GM19099 (cell line): ENCODE measurements around the gene AAK1.

ENCODE experiments used
- POLR2A ChIP-seq: IDR thresholded peaks from 3 replicates; pipeline ENCODE4 v1.6.1; 2011; ENCODE audit warnings: low read depth; ENCODE audit not compliant: insufficient read length; ENCODE audit errors: extremely low read depth

AAK1 gene

GRCh38 chr2:69643602-69644505 is at the start of gene AAK1:
AAK1 (minus strand) TSS chr2:69643739; CDS start chr2:69643040, 699 bp downstream.
- TF ChIP-seq POLR2A: peak; percentile 22

GRCh38 chr2:69692424-69692823 is 48.9 kb upstream of the AAK1 start:
- no peak for TF ChIP-seq POLR2A

GRCh38 chr2:69689969-69690368 is 46.4 kb upstream of the AAK1 start:
- TF ChIP-seq POLR2A: no peak

- no peak for TF ChIP-seq POLR2A
These were observed 45.9 kb upstream of the AAK1 start for GRCh38 chr2:69689466-69689865.

GRCh38 chr2:69687971-69688611 is 44.6 kb upstream of the AAK1 start:
- TF ChIP-seq POLR2A: no peak

GRCh38 chr2:69686813-69687212 is 43.3 kb upstream of the AAK1 start:
- no peak for TF ChIP-seq POLR2A

GRCh38 chr2:69685321-69686048 is 41.9 kb upstream of the AAK1 start:
- TF ChIP-seq POLR2A: no peak

- no peak for TF ChIP-seq POLR2A
These were observed 39.8 kb upstream of the AAK1 start for GRCh38 chr2:69683170-69683971.

- TF ChIP-seq POLR2A: no peak
These were observed 39.0 kb upstream of the AAK1 start for GRCh38 chr2:69682525-69682924.

- TF ChIP-seq POLR2A: no peak
These were observed 36.6 kb upstream of the AAK1 start for GRCh38 chr2:69680001-69680675.

- no peak for TF ChIP-seq POLR2A
These were observed 34.4 kb upstream of the AAK1 start for GRCh38 chr2:69677914-69678313.

- no peak for TF ChIP-seq POLR2A
These were observed 32.6 kb upstream of the AAK1 start for GRCh38 chr2:69676146-69676545.

GRCh38 chr2:69674316-69674670 is 30.8 kb upstream of the AAK1 start:
- TF ChIP-seq POLR2A: no peak

GRCh38 chr2:69669666-69670065 is 26.1 kb upstream of the AAK1 start:
- no peak for TF ChIP-seq POLR2A
